ENCODE results near the gene TMEM132A. TPM values are rescaled to one million over a fixed set of nuclear protein-coding genes. Genes with fewer than 3 reads are reported as not detected.

The TMEM132A gene
- total and polyA plus RNA-seq, 9 of the 15 experiments (the other 6 are each of a cell fraction or from before 2014, with no cell fraction given) = 0.04 to 1.1 (median 0.18) TPM; not detected in 4

DNA sequence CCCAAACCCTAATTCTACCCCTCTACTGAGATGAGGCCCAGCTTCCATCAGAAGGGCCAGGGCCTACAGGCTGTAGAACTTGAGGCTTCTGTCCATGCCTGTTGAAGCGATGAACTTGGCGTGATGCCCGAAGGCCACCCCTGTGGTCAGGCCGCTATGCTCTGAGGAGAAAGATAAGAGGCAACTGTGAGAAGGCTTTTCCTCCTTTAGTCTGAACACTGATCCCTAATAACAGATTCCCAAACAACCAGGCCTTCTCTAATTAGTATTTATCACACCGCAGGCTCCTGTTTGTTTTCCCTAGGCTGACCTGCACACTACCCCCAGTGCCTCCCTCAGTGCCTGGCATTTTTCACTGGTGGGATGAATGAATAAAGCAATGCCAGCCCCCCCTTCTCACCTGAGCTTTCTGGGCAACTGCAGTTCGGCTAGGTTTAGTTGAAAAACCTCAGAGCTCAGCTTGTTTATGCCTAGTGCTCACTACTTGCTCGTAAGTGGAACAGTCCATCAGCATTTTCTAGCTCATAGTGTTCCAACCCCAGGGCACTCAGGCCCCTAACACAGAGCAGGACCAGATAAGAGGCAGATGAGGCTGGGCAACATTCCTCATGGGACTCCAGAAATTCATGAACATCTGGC, 33.0 kb upstream of the TMEM132A start (continued):
- no peak for TF ChIP-seq ARID2 (IDR thresholded peaks at IDR 0.05)
- no peak for TF ChIP-seq PHB2 (IDR thresholded peaks at IDR 0.05; ENCODE audit: low read depth)
- no peak for TF ChIP-seq RERE (CRISPR knock-in tag; IDR thresholded peaks at IDR 0.05; ENCODE audit: borderline replicate concordance)
- no peak for TF ChIP-seq POLR2H (tag; IDR thresholded peaks at IDR 0.05; ENCODE audit: low read depth)
- TF ChIP-seq ZNF444 (CRISPR knock-in tag; IDR thresholded peaks at IDR 0.05) = no peak
- no peak; the same call in 1 of the 2 replicates for TF ChIP-seq FOXM1 (IDR thresholded peaks at IDR 0.05; ENCODE audit: low read depth)
- TF ChIP-seq FOXM1 (CRISPR knock-in tag; IDR thresholded peaks at IDR 0.05; ENCODE audit: low read depth) = no peak
- TF ChIP-seq, protein P1, sequence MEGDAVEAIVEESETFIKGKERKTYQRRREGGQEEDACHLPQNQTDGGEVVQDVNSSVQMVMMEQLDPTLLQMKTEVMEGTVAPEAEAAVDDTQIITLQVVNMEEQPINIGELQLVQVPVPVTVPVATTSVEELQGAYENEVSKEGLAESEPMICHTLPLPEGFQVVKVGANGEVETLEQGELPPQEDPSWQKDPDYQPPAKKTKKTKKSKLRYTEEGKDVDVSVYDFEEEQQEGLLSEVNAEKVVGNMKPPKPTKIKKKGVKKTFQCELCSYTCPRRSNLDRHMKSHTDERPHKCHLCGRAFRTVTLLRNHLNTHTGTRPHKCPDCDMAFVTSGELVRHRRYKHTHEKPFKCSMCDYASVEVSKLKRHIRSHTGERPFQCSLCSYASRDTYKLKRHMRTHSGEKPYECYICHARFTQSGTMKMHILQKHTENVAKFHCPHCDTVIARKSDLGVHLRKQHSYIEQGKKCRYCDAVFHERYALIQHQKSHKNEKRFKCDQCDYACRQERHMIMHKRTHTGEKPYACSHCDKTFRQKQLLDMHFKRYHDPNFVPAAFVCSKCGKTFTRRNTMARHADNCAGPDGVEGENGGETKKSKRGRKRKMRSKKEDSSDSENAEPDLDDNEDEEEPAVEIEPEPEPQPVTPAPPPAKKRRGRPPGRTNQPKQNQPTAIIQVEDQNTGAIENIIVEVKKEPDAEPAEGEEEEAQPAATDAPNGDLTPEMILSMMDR (IDR thresholded peaks at IDR 0.05 in 2 of 3, conservative IDR thresholded peaks at IDR 0.05 in 1 of 3; ENCODE audit: insufficient read depth in 2 of 3, low read depth in 1 of 3, low read length in 3 of 3) = no peak
- TF ChIP-seq FOXK2 (conservative IDR thresholded peaks at IDR 0.05 in 1 of 2, IDR thresholded peaks at IDR 0.05 in 1 of 2; ENCODE audit: low read depth in 2 of 2) = 0 out of 4 replicates have a peak, but pooled peaks have one; percentile 21 to 25
- TF ChIP-seq, protein P2, sequence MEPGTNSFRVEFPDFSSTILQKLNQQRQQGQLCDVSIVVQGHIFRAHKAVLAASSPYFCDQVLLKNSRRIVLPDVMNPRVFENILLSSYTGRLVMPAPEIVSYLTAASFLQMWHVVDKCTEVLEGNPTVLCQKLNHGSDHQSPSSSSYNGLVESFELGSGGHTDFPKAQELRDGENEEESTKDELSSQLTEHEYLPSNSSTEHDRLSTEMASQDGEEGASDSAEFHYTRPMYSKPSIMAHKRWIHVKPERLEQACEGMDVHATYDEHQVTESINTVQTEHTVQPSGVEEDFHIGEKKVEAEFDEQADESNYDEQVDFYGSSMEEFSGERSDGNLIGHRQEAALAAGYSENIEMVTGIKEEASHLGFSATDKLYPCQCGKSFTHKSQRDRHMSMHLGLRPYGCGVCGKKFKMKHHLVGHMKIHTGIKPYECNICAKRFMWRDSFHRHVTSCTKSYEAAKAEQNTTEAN (CRISPR knock-in tag; IDR thresholded peaks at IDR 0.05) = no peak
- TF ChIP-seq HLTF (IDR thresholded peaks at IDR 0.05) = no peak
- no peak for TF ChIP-seq MAFF (IDR thresholded peaks at IDR 0.05; ENCODE audit: low read length)
- no peak for TF ChIP-seq SMARCC2 (IDR thresholded peaks at IDR 0.05; ENCODE audit: low read depth)
- peak; percentile 54; the same call in 1 of the 2 replicates for TF ChIP-seq STAT5A (IDR thresholded peaks at IDR 0.05; ENCODE audit: borderline replicate concordance, low read length)
- TF ChIP-seq EP400 (IDR thresholded peaks at IDR 0.05) = no peak
- no peak for TF ChIP-seq RFX5 (IDR thresholded peaks at IDR 0.05; ENCODE audit: low read depth, low read length)
- TF ChIP-seq CGGBP1 (CRISPR knock-in tag; IDR thresholded peaks at IDR 0.05) = no peak
- TF ChIP-seq HES1 (IDR thresholded peaks at IDR 0.05; ENCODE audit: low read depth) = peak; percentile 62
